H9 (cell line): ENCODE results near the gene SPARCL1. TPM values are rescaled to one million over a fixed set of nuclear protein-coding genes. Genes with fewer than 3 reads are reported as not detected.

Experiments
- DNase-seq: peaks from one replicate; pipeline ENCODE4 v3.0.0-alpha.2; 2017
- H2AFZ ChIP-seq: one replicate; pipeline ENCODE4 v1.6.1; 2013; ENCODE audit warnings: mild to moderate bottlenecking, low read length, control low read depth, moderate library complexity
- H2AK5ac ChIP-seq: 2 replicates; pipeline ENCODE4 v1.6.1; 2013; ENCODE audit warnings: low read length, control low read depth, mixed read lengths; ENCODE audit not compliant: insufficient read length
- H2BK120ac ChIP-seq: one replicate; pipeline ENCODE4 v1.6.1; 2013; ENCODE audit warnings: low read depth, mild to moderate bottlenecking, low read length, control low read depth, inconsistent platforms; ENCODE audit not compliant: poor library complexity, severe bottlenecking
- H2BK12ac ChIP-seq: 2 replicates; pipeline ENCODE4 v1.6.1; 2013; ENCODE audit warnings: low read length, control low read depth, mixed read lengths, low read depth; ENCODE audit not compliant: insufficient read length
- H2BK15ac ChIP-seq: 2 replicates; pipeline ENCODE4 v1.6.1; 2013; ENCODE audit warnings: low read depth, low read length, control low read depth
- H2BK20ac ChIP-seq: one replicate; pipeline ENCODE4 v1.6.1; 2013; ENCODE audit warnings: low read depth, mild to moderate bottlenecking, low read length, control low read depth, inconsistent platforms; ENCODE audit not compliant: poor library complexity, severe bottlenecking
- H2BK5ac ChIP-seq: 2 replicates; pipeline ENCODE4 v1.6.1; 2013; ENCODE audit warnings: low read length, control low read depth, mixed read lengths; ENCODE audit not compliant: insufficient read length
- H3K14ac ChIP-seq: 2 replicates; pipeline ENCODE4 v1.6.1; 2013; ENCODE audit warnings: low read length, control low read depth; ENCODE audit not compliant: insufficient read depth
- H3K18ac ChIP-seq: 2 replicates; pipeline ENCODE4 v1.6.1; 2013; ENCODE audit warnings: low read depth, mild to moderate bottlenecking, mixed read lengths, low read length, control low read depth; ENCODE audit not compliant: insufficient read length
- H3K23ac ChIP-seq: 2 replicates; pipeline ENCODE4 v1.6.1; 2013; ENCODE audit warnings: low read length, control low read depth, mixed read lengths, low read depth; ENCODE audit not compliant: insufficient read length
- H3K23me2 ChIP-seq: 2 replicates; pipeline ENCODE4 v1.6.1; 2013; ENCODE audit warnings: low read depth, mild to moderate bottlenecking, mixed read lengths, low read length, control low read depth; ENCODE audit not compliant: insufficient read length, poor library complexity, severe bottlenecking
- H3K27ac ChIP-seq: 2 replicates; pipeline ENCODE4 v1.5.1; 2013; ENCODE audit warnings: low read length, control low read depth, mixed read lengths, low read depth; ENCODE audit not compliant: insufficient read length
- H3K27me3 ChIP-seq: 2 replicates; pipeline ENCODE4 v1.6.1; 2013; ENCODE audit warnings: low read length, control low read depth, inconsistent platforms; ENCODE audit not compliant: insufficient read depth
- H3K4ac ChIP-seq: 2 replicates; pipeline ENCODE4 v1.6.1; 2013; ENCODE audit warnings: low read depth, mild to moderate bottlenecking, control low read depth, inconsistent platforms, low read length, moderate library complexity
- H3K4me1 ChIP-seq: 2 replicates; pipeline ENCODE4 v1.6.1; 2013; ENCODE audit warnings: low read length, control low read depth, inconsistent platforms; ENCODE audit not compliant: insufficient read depth
- H3K4me2 ChIP-seq: 2 replicates; pipeline ENCODE4 v1.6.1; 2013; ENCODE audit warnings: low read length, control low read depth, mixed read lengths; ENCODE audit not compliant: insufficient read length, insufficient read depth
- H3K56ac ChIP-seq: 2 replicates; pipeline ENCODE4 v1.6.1; 2013; ENCODE audit warnings: low read depth, mild to moderate bottlenecking, mixed read lengths, low read length, control low read depth; ENCODE audit not compliant: insufficient read length
- H3K79me1 ChIP-seq: 2 replicates; pipeline ENCODE4 v1.6.1; 2013; ENCODE audit warnings: low read depth, mild to moderate bottlenecking, moderate library complexity, low read length, control low read depth, inconsistent platforms; ENCODE audit not compliant: insufficient read depth, poor library complexity, severe bottlenecking
- H3K79me2 ChIP-seq: 2 replicates; pipeline ENCODE4 v1.6.1; 2013; ENCODE audit warnings: low read length, control low read depth, inconsistent platforms; ENCODE audit not compliant: insufficient read depth
- H3K9ac ChIP-seq: 2 replicates; pipeline ENCODE4 v1.6.1; 2013; ENCODE audit warnings: low read length, control low read depth, mixed read lengths; ENCODE audit not compliant: insufficient read length; ENCODE audit errors: extremely low read depth
- H3K9me3 ChIP-seq: one replicate; pipeline ENCODE4 v1.6.1; 2013; ENCODE audit warnings: low read depth, low read length, inconsistent platforms; ENCODE audit not compliant: control insufficient read depth
- H3T11ph ChIP-seq: one replicate; pipeline ENCODE4 v1.6.1; 2013; ENCODE audit warnings: mild to moderate bottlenecking, low read length, control low read depth, inconsistent platforms
- H4K20me1 ChIP-seq: one replicate; pipeline ENCODE4 v1.6.1; 2013; ENCODE audit not compliant: control insufficient read depth, insufficient read length, insufficient read depth
- H4K5ac ChIP-seq: 2 replicates; pipeline ENCODE4 v1.6.1; 2013; ENCODE audit warnings: low read depth, mild to moderate bottlenecking, mixed read lengths, low read length, control low read depth; ENCODE audit not compliant: insufficient read length
- H4K8ac ChIP-seq: replicated peaks from 2 replicates; pipeline ENCODE4 v1.6.1; 2013; ENCODE audit warnings: low read length, control low read depth, mixed read lengths, low read depth; ENCODE audit not compliant: insufficient read length
- H4K91ac ChIP-seq: 2 replicates; pipeline ENCODE4 v1.6.1; 2013; ENCODE audit warnings: low read depth, mild to moderate bottlenecking, moderate library complexity, mixed read lengths, low read length, control low read depth; ENCODE audit not compliant: insufficient read length
- H3K27ac Mint-ChIP-seq, 3 experiments: 2 replicates in 2 of 3; 3 replicates in 1 of 3; pipeline ENCODE4 v1.8.0; 2020 to 2021; ENCODE audit warnings: mixed read lengths in 3 of 3, mild to moderate bottlenecking in 1 of 3, moderate library complexity in 1 of 3
- H3K27me3 Mint-ChIP-seq: 2 replicates; pipeline ENCODE4 v1.8.0; 2021; ENCODE audit warnings: low read depth, mild to moderate bottlenecking, moderate library complexity, mixed read lengths
- H3K36me3 Mint-ChIP-seq, 3 experiments: 2 replicates in 2 of 3; 3 replicates in 1 of 3; pipeline ENCODE4 v1.8.0; 2020 to 2021; ENCODE audit warnings: low read depth in 3 of 3, mixed read lengths in 3 of 3; ENCODE audit not compliant: insufficient read depth in 1 of 3
- H3K4me1 Mint-ChIP-seq, 2 experiments: 2 replicates each; pipeline ENCODE4 v1.8.0; 2020; ENCODE audit warnings: mixed read lengths in 2 of 2
- H3K4me3 Mint-ChIP-seq, 2 experiments: 2 replicates in 1 of 2; 3 replicates in 1 of 2; pipeline ENCODE4 v1.8.0; 2020 to 2021; ENCODE audit warnings: mild to moderate bottlenecking in 2 of 2, mixed read lengths in 2 of 2, moderate library complexity in 1 of 2
- H3K9me3 Mint-ChIP-seq, 2 experiments: 2 replicates in 1 of 2; 3 replicates in 1 of 2; pipeline ENCODE4 v1.8.0; 2020; ENCODE audit warnings: mild to moderate bottlenecking in 2 of 2, mixed read lengths in 2 of 2, moderate library complexity in 1 of 2
- WGBS: extraction: QIAGEN DNeasy Blood & Tissue Kit; methylation state at CpG from one replicate; pipeline ENCODE4 v1.1.7; 2013; ENCODE audit warnings: missing lambda C conversion rate, low lambda C conversion rate, mixed read lengths; ENCODE audit not compliant: insufficient read length; ENCODE audit errors: extremely low coverage; 5-methylcytosine and 5-hydroxymethylcytosine counted together
- total RNA-seq: library from RNA; stranded (reverse); gene quantifications from 2 replicates; pipeline ENCODE4 v1.2.1, GENCODE V29; 2021
- TF ChIP-seq, protein P1 (sequence below): fragments of 200-600 bp; sonication (generic); conservative IDR thresholded peaks from 3 replicates; pipeline ENCODE4 v1.8.0; 2021; ENCODE audit warnings: antibody characterized with exemption, mild to moderate bottlenecking

Gene SPARCL1
- total RNA-seq, 1 experiment from 2014 or later, result 0.17 TPM

DNA sequence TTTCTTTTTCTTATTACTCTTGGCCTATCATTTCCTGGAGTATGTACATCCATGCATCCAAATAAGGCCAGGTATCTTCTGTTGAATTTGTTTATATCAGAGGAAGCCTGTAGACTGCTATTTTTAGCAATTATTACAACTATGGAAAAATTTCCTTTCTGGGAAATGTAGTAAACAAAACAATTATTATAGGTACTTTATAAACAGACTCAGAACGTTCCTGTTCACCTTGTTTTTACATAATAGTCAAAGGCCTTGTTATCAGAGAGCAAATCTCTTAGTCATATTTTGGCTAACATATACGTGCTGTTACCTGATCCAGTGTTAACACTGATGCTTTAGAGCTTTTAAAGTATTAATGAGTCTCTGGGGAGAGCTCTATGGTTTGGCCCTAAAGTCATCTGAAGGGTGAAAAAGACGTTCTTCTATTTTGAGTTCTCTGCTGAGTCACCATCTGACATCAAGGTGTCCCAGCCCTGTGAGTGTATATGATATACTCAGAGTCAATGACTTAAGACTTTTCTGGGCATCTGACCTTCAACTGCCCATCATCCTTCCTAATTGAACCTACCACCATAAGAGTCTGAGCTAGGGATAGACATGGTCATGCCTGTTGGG, 7.3 kb downstream of the SPARCL1 start:
- H3K9me3 ChIP-seq, result no peaks in the 10 kb centered on the region
- no peak overlapping the region for H3K9ac ChIP-seq
- no peak overlapping the region for H3K23ac ChIP-seq
- H3K4ac ChIP-seq, result no peak overlapping the region
- H2BK120ac ChIP-seq, result no peak overlapping the region
- H4K20me1 ChIP-seq, result no peaks in the 10 kb centered on the region
- DNase-seq, result no peak
- H3K18ac ChIP-seq, result no peak overlapping the region
- no peak overlapping the region for H2BK12ac ChIP-seq
- H3K79me2 ChIP-seq, result no peaks in the 10 kb centered on the region
- WGBS, result no CpG with 5 or more reads among the region's 3 CpGs
- no peak overlapping the region for H3K27ac ChIP-seq
- TF ChIP-seq, protein P1, sequence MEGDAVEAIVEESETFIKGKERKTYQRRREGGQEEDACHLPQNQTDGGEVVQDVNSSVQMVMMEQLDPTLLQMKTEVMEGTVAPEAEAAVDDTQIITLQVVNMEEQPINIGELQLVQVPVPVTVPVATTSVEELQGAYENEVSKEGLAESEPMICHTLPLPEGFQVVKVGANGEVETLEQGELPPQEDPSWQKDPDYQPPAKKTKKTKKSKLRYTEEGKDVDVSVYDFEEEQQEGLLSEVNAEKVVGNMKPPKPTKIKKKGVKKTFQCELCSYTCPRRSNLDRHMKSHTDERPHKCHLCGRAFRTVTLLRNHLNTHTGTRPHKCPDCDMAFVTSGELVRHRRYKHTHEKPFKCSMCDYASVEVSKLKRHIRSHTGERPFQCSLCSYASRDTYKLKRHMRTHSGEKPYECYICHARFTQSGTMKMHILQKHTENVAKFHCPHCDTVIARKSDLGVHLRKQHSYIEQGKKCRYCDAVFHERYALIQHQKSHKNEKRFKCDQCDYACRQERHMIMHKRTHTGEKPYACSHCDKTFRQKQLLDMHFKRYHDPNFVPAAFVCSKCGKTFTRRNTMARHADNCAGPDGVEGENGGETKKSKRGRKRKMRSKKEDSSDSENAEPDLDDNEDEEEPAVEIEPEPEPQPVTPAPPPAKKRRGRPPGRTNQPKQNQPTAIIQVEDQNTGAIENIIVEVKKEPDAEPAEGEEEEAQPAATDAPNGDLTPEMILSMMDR, result no peak
- Mint-ChIP-seq H3K27ac (no peak overlapping the region), H3K4me1 (peaks cover 31% of the 10 kb centered on the region in 2 experiments), H3K4me3 (no peak overlapping the region), H3K36me3 (peaks cover 10 to 16% (median 11%) of the 10 kb centered on the region in 3 experiments), H3K9me3 (peaks cover 18% of the 10 kb centered on the region in 2 experiments), H3K27me3 (peaks cover 34% of the 10 kb centered on the region)
- no peaks in the 10 kb centered on the region for H3K79me1 ChIP-seq
- H3K23me2 ChIP-seq, result no peaks in the 10 kb centered on the region
- no peak overlapping the region for H4K5ac ChIP-seq
- no peak overlapping the region for H4K8ac ChIP-seq
- H2AK5ac ChIP-seq, result no peak overlapping the region
- H3K4me2 ChIP-seq, result no peak overlapping the region
- no peak overlapping the region for H3K56ac ChIP-seq
- H2BK20ac ChIP-seq, result no peak overlapping the region
- H2AFZ ChIP-seq, result no peak overlapping the region
- H4K91ac ChIP-seq, result no peak overlapping the region
- H3K27me3 ChIP-seq, result no peaks in the 10 kb centered on the region
- no peak overlapping the region for H2BK15ac ChIP-seq
- H3K4me1 ChIP-seq, result peaks cover 5% of the 10 kb centered on the region
- no peak overlapping the region for H2BK5ac ChIP-seq
- H3T11ph ChIP-seq, result no peak overlapping the region
- H3K14ac ChIP-seq, result no peak overlapping the region
